ENCODE results near the gene ORMDL1. TPM values are rescaled to one million over a fixed set of nuclear protein-coding genes. Genes with fewer than 3 reads are reported as not detected.

Gene ORMDL1
- total and polyA plus RNA-seq, 8 donors: 55.3 to 121 (median 103) TPM

DNA sequence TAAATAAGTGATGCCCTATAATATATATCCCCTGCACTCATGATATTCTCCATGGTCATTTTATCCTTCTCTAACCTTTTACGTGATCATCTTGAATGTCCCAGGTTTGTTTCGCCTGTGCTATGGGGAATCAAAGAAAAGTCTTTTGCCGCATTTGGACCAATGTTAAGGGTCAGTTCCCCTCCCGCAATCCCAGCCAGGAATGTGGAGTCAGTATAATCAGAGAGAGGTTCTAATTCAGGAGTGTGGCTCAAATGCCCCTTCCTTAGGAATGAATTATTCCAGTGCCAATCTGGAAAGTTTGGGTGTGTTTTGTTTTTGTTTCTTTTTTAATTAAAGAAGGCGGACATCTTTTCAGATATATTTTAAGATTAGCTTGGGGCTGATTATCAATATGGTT, 41.9 kb upstream of the ORMDL1 start:
- Histone ChIP-seq H3K36me3 (peaks cover 0 to 11% of the 10 kb centered on the region in 2 donors), H3K27ac (no peak overlapping the region), H3K4me3 (no peak overlapping the region), H3K9me3 (no peaks in the 10 kb centered on the region), H3K27me3 (no peaks in the 10 kb centered on the region), H3K4me1 (no peaks in the 10 kb centered on the region)
- intact Hi-C loops (cut with DNase I): no loop called here
- ATAC-seq (no peak), DNase-seq (no peak)
- TF ChIP-seq CTCF (IDR thresholded peaks at IDR 0.05): no peak

DNA sequence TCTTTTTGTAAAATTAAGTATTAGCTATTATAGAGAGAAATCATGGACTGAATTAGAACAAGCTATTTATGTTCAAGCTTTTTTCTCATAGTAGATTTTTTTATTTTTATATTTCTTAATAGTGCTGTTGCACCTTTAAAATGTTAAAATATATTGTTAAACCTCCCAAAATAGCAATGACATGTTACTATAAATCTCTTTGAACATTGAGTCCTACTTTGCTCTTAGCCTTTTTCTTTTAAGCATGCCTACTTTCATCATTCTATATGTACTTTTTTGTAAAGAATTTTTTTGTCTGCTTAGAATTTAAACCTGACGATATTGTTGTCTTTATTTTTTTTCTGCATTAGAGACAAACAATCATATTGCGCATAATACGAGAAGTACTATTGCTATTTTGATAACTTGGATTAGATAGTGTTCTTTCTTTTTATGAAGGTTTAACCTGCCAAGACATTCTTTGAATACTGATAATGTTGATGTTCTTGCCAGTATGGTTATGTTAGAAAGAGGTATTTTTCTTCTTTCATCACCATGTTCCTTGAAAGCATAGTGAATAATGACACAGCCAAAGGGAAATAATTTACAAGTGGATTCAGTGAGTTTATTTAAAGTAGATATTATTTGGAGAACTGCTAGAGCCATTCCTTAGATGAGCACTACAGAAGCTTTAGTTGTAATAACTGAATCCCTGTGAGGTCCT, 40.7 kb upstream of the ORMDL1 start:
- intact Hi-C loops (cut with DNase I): no loop called here
- H3K4me1 ChIP-seq: no peaks in the 10 kb centered on the region
- no peak for DNase-seq
- no peaks in the 10 kb centered on the region for H3K27me3 ChIP-seq
- no peaks in the 10 kb centered on the region for H3K9me3 ChIP-seq
- no peak for TF ChIP-seq CTCF (IDR thresholded peaks at IDR 0.05)
- no peak overlapping the region for H3K27ac ChIP-seq
- ATAC-seq: no peak
- H3K4me3 ChIP-seq: no peak overlapping the region
- peaks cover 0 to 22% of the 10 kb centered on the region in 2 donors for H3K36me3 ChIP-seq

GRCh38 chr2:189821953-189822748, 38.0 kb upstream of the ORMDL1 start:
- Histone ChIP-seq H3K36me3 (peaks cover 0 to 29% of the 10 kb centered on the region in 2 donors), H3K27me3 (no peaks in the 10 kb centered on the region), H3K4me1 (no peaks in the 10 kb centered on the region), H3K9me3 (no peaks in the 10 kb centered on the region), H3K4me3 (no peak overlapping the region), H3K27ac (no peak overlapping the region)
- intact Hi-C loops (cut with DNase I): no loop called here
- ATAC-seq (no peak), DNase-seq (peak in 1 of 4 donors; percentile 72)
- no peak for TF ChIP-seq CTCF (IDR thresholded peaks at IDR 0.05)

- Histone ChIP-seq H3K36me3 (peaks cover 0 to 29% of the 10 kb centered on the region in 2 donors), H3K4me1 (no peaks in the 10 kb centered on the region), H3K27me3 (no peaks in the 10 kb centered on the region), H3K9me3 (no peaks in the 10 kb centered on the region), H3K4me3 (no peak overlapping the region), H3K27ac (no peak overlapping the region)
- TF ChIP-seq CTCF (IDR thresholded peaks at IDR 0.05): no peak
- intact Hi-C loops (cut with DNase I): no loop called here
- DNase-seq (no peak), ATAC-seq (no peak)
Observed at GRCh38 chr2:189819297-189819704, 35.2 kb upstream of the ORMDL1 start.

All from left lung (tissue), 10 donors.